Thymus (tissue), 11 donors: ENCODE data around the gene CPVL. TPM values are rescaled to one million over a fixed set of nuclear protein-coding genes. Genes with fewer than 3 reads are reported as not detected.

Source experiments
- DNase-seq, 9 donors: peaks; one replicate each; pipeline ENCODE4 v3.0.0-alpha.2; 2013; ENCODE audit warnings: low spot score in 9 of 9, low read depth in 6 of 9, missing footprints in 1 of 9
- H3K27ac ChIP-seq, 2 donors: one replicate each; pipeline ENCODE4 v1.5.1; 2013; ENCODE audit warnings: control low read depth in 1 of 2, low read depth in 1 of 2, low read length in 1 of 2, mild to moderate bottlenecking in 1 of 2, moderate library complexity in 1 of 2
- H3K27me3 ChIP-seq, 2 donors: one replicate each; pipeline ENCODE4 v1.5.1; 2013; ENCODE audit warnings: low read length in 1 of 2; ENCODE audit not compliant: control insufficient read depth in 2 of 2, insufficient read depth in 1 of 2
- H3K36me3 ChIP-seq, 2 donors: one replicate each; pipeline ENCODE4 v1.5.1; 2013; ENCODE audit warnings: low read length in 1 of 2, mild to moderate bottlenecking in 1 of 2, moderate library complexity in 1 of 2; ENCODE audit not compliant: control insufficient read depth in 2 of 2, insufficient read depth in 2 of 2
- H3K4me1 ChIP-seq, 2 donors: one replicate each; pipeline ENCODE4 v1.5.1; 2013; ENCODE audit warnings: low read length in 2 of 2; ENCODE audit not compliant: control insufficient read depth in 2 of 2, insufficient read depth in 2 of 2
- H3K4me3 ChIP-seq, 2 donors: one replicate each; pipeline ENCODE4 v1.5.1; 2013; ENCODE audit warnings: low read length in 2 of 2, control low read depth in 1 of 2, mild to moderate bottlenecking in 1 of 2
- H3K9me3 ChIP-seq, 2 donors: one replicate each; pipeline ENCODE4 v1.5.1; 2013; ENCODE audit warnings: low read length in 1 of 2, mild to moderate bottlenecking in 1 of 2; ENCODE audit not compliant: control insufficient read depth in 2 of 2, insufficient read depth in 1 of 2
- WGBS: extraction: QIAGEN DNeasy Blood & Tissue Kit; methylation state at CpG from one replicate; pipeline ENCODE4 v1.1.7; 2013; 5-methylcytosine and 5-hydroxymethylcytosine counted together
- polyA plus RNA-seq: library from polyadenylated mRNA; stranded (reverse); fragments of 200-250 nt; gene quantifications from one replicate; pipeline ENCODE4 v1.2.3, GENCODE V29; 2013
- total RNA-seq: library from RNA; stranded (reverse); fragments of 120-200 nt; gene quantifications from one replicate; pipeline ENCODE4 v1.2.4, GENCODE V29; 2013
- donor health status: healthy.

The CPVL gene
- total and polyA plus RNA-seq, 2 donors = 112 to 125 TPM

GRCh38 chr7:28988810-28989209, 157.5 kb downstream of the CPVL start:
- no peak for DNase-seq
- Histone ChIP-seq H3K4me1 (peaks cover 0 to 2% of the 10 kb centered on the region in 2 donors), H3K36me3 (no peaks in the 10 kb centered on the region), H3K27me3 (no peaks in the 10 kb centered on the region), H3K27ac (no peak overlapping the region), H3K9me3 (no peaks in the 10 kb centered on the region), H3K4me3 (no peak overlapping the region)
- WGBS = 80% methylated on average over 4 of the region's 4 CpGs

- Histone ChIP-seq H3K36me3 (no peaks in the 10 kb centered on the region), H3K4me3 (no peak overlapping the region), H3K4me1 (peaks cover 0 to 2% of the 10 kb centered on the region in 2 donors), H3K27ac (no peak overlapping the region), H3K27me3 (no peaks in the 10 kb centered on the region), H3K9me3 (no peaks in the 10 kb centered on the region)
- WGBS = 94% methylated on average over 5 of the region's 5 CpGs
- DNase-seq = no peak
Measured at GRCh38 chr7:28988091-28988490, 158.2 kb downstream of the CPVL start.

- H3K27ac ChIP-seq = no peak overlapping the region
- DNase-seq = no peak
- no peaks in the 10 kb centered on the region for H3K9me3 ChIP-seq
- H3K4me3 ChIP-seq = no peak overlapping the region
- no peaks in the 10 kb centered on the region for H3K36me3 ChIP-seq
- peaks cover 0 to 2% of the 10 kb centered on the region in 2 donors for H3K4me1 ChIP-seq
- no peaks in the 10 kb centered on the region for H3K27me3 ChIP-seq
- 54% methylated on average over 2 of the region's 2 CpGs for WGBS
Measured at GRCh38 chr7:28986765-28987110, 159.6 kb downstream of the CPVL start.

GRCh38 chr7:28986028-28986764, 160.1 kb downstream of the CPVL start:
- no peak overlapping the region for H3K4me3 ChIP-seq
- H3K4me1 ChIP-seq = peaks cover 0 to 2% of the 10 kb centered on the region in 2 donors
- no peaks in the 10 kb centered on the region for H3K9me3 ChIP-seq
- WGBS = 92% methylated on average over 11 of the region's 11 CpGs
- no peaks in the 10 kb centered on the region for H3K27me3 ChIP-seq
- no peaks in the 10 kb centered on the region for H3K36me3 ChIP-seq
- DNase-seq = no peak
- no peak overlapping the region for H3K27ac ChIP-seq

GRCh38 chr7:28984631-28985030, 161.7 kb downstream of the CPVL start:
- Histone ChIP-seq H3K4me1 (peaks cover 0 to 2% of the 10 kb centered on the region in 2 donors), H3K4me3 (no peak overlapping the region), H3K9me3 (no peaks in the 10 kb centered on the region), H3K27me3 (no peaks in the 10 kb centered on the region), H3K27ac (no peak overlapping the region), H3K36me3 (no peaks in the 10 kb centered on the region)
- WGBS = 67% methylated on average over 4 of the region's 4 CpGs
- DNase-seq = no peak

GRCh38 chr7:28984217-28984616, 162.1 kb downstream of the CPVL start:
- DNase-seq = no peak
- no peaks in the 10 kb centered on the region for H3K36me3 ChIP-seq
- H3K4me3 ChIP-seq = no peak overlapping the region
- H3K27ac ChIP-seq = no peak overlapping the region
- no peaks in the 10 kb centered on the region for H3K9me3 ChIP-seq
- H3K4me1 ChIP-seq = peaks cover 0 to 2% of the 10 kb centered on the region in 2 donors
- no peaks in the 10 kb centered on the region for H3K27me3 ChIP-seq

GRCh38 chr7:28983396-28984190, 162.7 kb downstream of the CPVL start:
- Histone ChIP-seq H3K36me3 (no peaks in the 10 kb centered on the region), H3K27ac (no peak overlapping the region), H3K9me3 (no peaks in the 10 kb centered on the region), H3K4me3 (no peak overlapping the region), H3K27me3 (no peaks in the 10 kb centered on the region), H3K4me1 (peaks cover 0 to 2% of the 10 kb centered on the region in 2 donors)
- DNase-seq = no peak
- 86% methylated on average over 4 of the region's 4 CpGs for WGBS

- Histone ChIP-seq H3K27ac (no peak overlapping the region), H3K4me3 (no peak overlapping the region), H3K27me3 (no peaks in the 10 kb centered on the region), H3K9me3 (no peaks in the 10 kb centered on the region), H3K36me3 (no peaks in the 10 kb centered on the region), H3K4me1 (no peaks in the 10 kb centered on the region)
- WGBS = 97% methylated on average over 4 of the region's 4 CpGs
- no peak for DNase-seq
Measured at GRCh38 chr7:28981161-28981465, 165.2 kb downstream of the CPVL start.

- Histone ChIP-seq H3K9me3 (no peaks in the 10 kb centered on the region), H3K4me3 (no peak overlapping the region), H3K27me3 (no peaks in the 10 kb centered on the region), H3K36me3 (no peaks in the 10 kb centered on the region), H3K27ac (no peak overlapping the region), H3K4me1 (no peaks in the 10 kb centered on the region)
- WGBS = 98% methylated on average over 8 of the region's 8 CpGs
- no peak for DNase-seq
Measured at GRCh38 chr7:28980451-28981160, 165.7 kb downstream of the CPVL start.
